WTC11 (cell line): Measurements from ENCODE around the gene GRAP2. TPM values are rescaled to one million over a fixed set of nuclear protein-coding genes. Genes with fewer than 3 reads are reported as not detected.

ENCODE experiments used
- ATAC-seq: fragments of 200-7000 bp; cut with Tn5 transposase; 2 replicates; pipeline ENCODE4 v1.10.0; 2021; ENCODE audit warnings: mild to moderate bottlenecking, moderate library complexity
- CTCF ChIA-PET: fragments of 300-600 bp; sonication (Branson Sonifier 250); formaldehyde crosslinking; loops from one replicate; lab custom pipeline; 2021; ENCODE audit warnings: antibody characterized with exemption; lab: Charles Lee
- POLR2A ChIA-PET: fragments of 350-600 bp; sonication (Branson Sonifier 250); formaldehyde crosslinking; loops from one replicate; lab custom pipeline; 2021; ENCODE audit warnings: antibody characterized with exemption; lab: Charles Lee
- DNase-seq: peaks from one replicate; pipeline ENCODE4 v3.0.0; 2021; ENCODE audit warnings: low spot score
- H3K27ac Mint-ChIP-seq: 2 replicates; pipeline ENCODE4 v1.8.0; 2021; ENCODE audit warnings: mixed read lengths
- H3K27me3 Mint-ChIP-seq: 2 replicates; pipeline ENCODE4 v1.8.0; 2021; ENCODE audit warnings: low read depth, mild to moderate bottlenecking, moderate library complexity, mixed read lengths
- H3K36me3 Mint-ChIP-seq: 2 replicates; pipeline ENCODE4 v1.8.0; 2021; ENCODE audit warnings: mixed read lengths
- H3K4me1 Mint-ChIP-seq: 2 replicates; pipeline ENCODE4 v1.8.0; 2022; ENCODE audit warnings: mixed read lengths
- H3K4me3 Mint-ChIP-seq: 2 replicates; pipeline ENCODE4 v1.8.0; 2021; ENCODE audit warnings: mild to moderate bottlenecking, moderate library complexity, mixed read lengths
- H3K9me3 Mint-ChIP-seq: 2 replicates; pipeline ENCODE4 v1.8.0; 2021; ENCODE audit warnings: mixed read lengths
- ELF4 ChIP-seq: sonication (generic); formaldehyde crosslinking; IDR thresholded peaks from 2 replicates; pipeline ENCODE4 v1.8.1; 2022; ENCODE audit warnings: low read depth, mild to moderate bottlenecking, moderate library complexity, missing genetic modification reagents
- ESRRA ChIP-seq: sonication (generic); formaldehyde crosslinking; IDR thresholded peaks from 2 replicates; pipeline ENCODE4 v1.8.1; 2022; ENCODE audit warnings: mild to moderate bottlenecking, missing genetic modification reagents, borderline replicate concordance
- ETV6 ChIP-seq: sonication (generic); formaldehyde crosslinking; IDR thresholded peaks from 2 replicates; pipeline ENCODE4 v1.8.1; 2022; ENCODE audit warnings: mild to moderate bottlenecking, missing genetic modification reagents
- FOXK1 ChIP-seq: sonication (generic); formaldehyde crosslinking; IDR thresholded peaks from 2 replicates; pipeline ENCODE4 v1.8.0; 2022; ENCODE audit warnings: mild to moderate bottlenecking, moderate library complexity, missing genetic modification reagents
- FOXP1 ChIP-seq: sonication (generic); formaldehyde crosslinking; IDR thresholded peaks from 2 replicates; pipeline ENCODE4 v1.8.0; 2022; ENCODE audit warnings: missing genetic modification reagents, mild to moderate bottlenecking, moderate library complexity, borderline replicate concordance
- GABPB1 ChIP-seq: sonication (generic); formaldehyde crosslinking; IDR thresholded peaks from 2 replicates; pipeline ENCODE4 v1.8.1; 2023; ENCODE audit warnings: mild to moderate bottlenecking, missing genetic modification reagents
- GRHL2 ChIP-seq: fragments of 250-450 bp; sonication (Bioruptor Pico); IDR thresholded peaks from 2 replicates; pipeline ENCODE4 v1.8.0; 2022; ENCODE audit warnings: mild to moderate bottlenecking, moderate library complexity; ENCODE audit not compliant: insufficient replicate concordance, severe bottlenecking
- GTF2I ChIP-seq: fragments of 250-450 bp; sonication (Bioruptor Pico); conservative IDR thresholded peaks from 2 replicates; pipeline ENCODE4 v1.4.0; 2021; ENCODE audit warnings: mild to moderate bottlenecking
- HMGA2 ChIP-seq: fragments of 250-450 bp; sonication (Bioruptor Pico); IDR thresholded peaks from 2 replicates; pipeline ENCODE4 v1.4.0; 2021; ENCODE audit warnings: mild to moderate bottlenecking, moderate library complexity
- JAZF1 ChIP-seq: fragments of 250-450 bp; sonication (Bioruptor Pico); IDR thresholded peaks from 2 replicates; pipeline ENCODE4 v1.9.0; 2021; ENCODE audit warnings: moderate library complexity, mild to moderate bottlenecking, inconsistent platforms
- JUN ChIP-seq: sonication (generic); formaldehyde crosslinking; IDR thresholded peaks from 2 replicates; pipeline ENCODE4 v1.8.0; 2023; ENCODE audit warnings: mild to moderate bottlenecking, missing genetic modification reagents
- NR2C2 ChIP-seq: sonication (generic); formaldehyde crosslinking; IDR thresholded peaks from 2 replicates; pipeline ENCODE4 v1.8.0; 2022; ENCODE audit warnings: mild to moderate bottlenecking, missing genetic modification reagents
- OVOL2 ChIP-seq: fragments of 250-450 bp; sonication (Bioruptor Pico); IDR thresholded peaks from 2 replicates; pipeline ENCODE4 v1.9.0; 2021; ENCODE audit warnings: mild to moderate bottlenecking, borderline replicate concordance
- RORB ChIP-seq: fragments of 250-450 bp; sonication (Bioruptor Pico); IDR thresholded peaks from 2 replicates; pipeline ENCODE4 v1.9.0; 2021; ENCODE audit warnings: mild to moderate bottlenecking
- SMAD3 ChIP-seq: sonication (generic); formaldehyde crosslinking; IDR thresholded peaks from 2 replicates; pipeline ENCODE4 v1.8.0; 2022; ENCODE audit warnings: missing genetic modification reagents, mild to moderate bottlenecking, borderline replicate concordance
- SOX15 ChIP-seq: fragments of 250-450 bp; sonication (Bioruptor Pico); IDR thresholded peaks from 2 replicates; pipeline ENCODE4 v1.9.0; 2021; ENCODE audit warnings: mild to moderate bottlenecking
- STAT6 ChIP-seq: sonication (generic); formaldehyde crosslinking; conservative IDR thresholded peaks from 2 replicates; pipeline ENCODE4 v1.8.1; 2023; ENCODE audit warnings: mild to moderate bottlenecking, low read depth, missing genetic modification reagents, moderate library complexity
- USF2 ChIP-seq: sonication (generic); formaldehyde crosslinking; IDR thresholded peaks from 2 replicates; pipeline ENCODE4 v1.8.1; 2023; ENCODE audit warnings: mild to moderate bottlenecking, missing genetic modification reagents, moderate library complexity
- ZBTB43 ChIP-seq: sonication (generic); formaldehyde crosslinking; IDR thresholded peaks from 2 replicates; pipeline ENCODE4 v1.8.1; 2023; ENCODE audit warnings: mild to moderate bottlenecking, missing genetic modification reagents
- ZMAT4 ChIP-seq: fragments of 250-450 bp; sonication (Bioruptor Pico); IDR thresholded peaks from 2 replicates; pipeline ENCODE4 v1.9.0; 2021; ENCODE audit warnings: mild to moderate bottlenecking
- ZNF138 ChIP-seq: sonication (generic); formaldehyde crosslinking; conservative IDR thresholded peaks from 2 replicates; pipeline ENCODE4 v1.8.1; 2022; ENCODE audit warnings: mild to moderate bottlenecking, moderate library complexity, missing genetic modification reagents
- ZNF317 ChIP-seq: sonication (generic); formaldehyde crosslinking; IDR thresholded peaks from 2 replicates; pipeline ENCODE4 v1.8.1; 2023; ENCODE audit warnings: low read depth, mild to moderate bottlenecking, moderate library complexity, missing genetic modification reagents, borderline replicate concordance
- ZSCAN18 ChIP-seq: fragments of 250-450 bp; sonication (Bioruptor Pico); IDR thresholded peaks from 2 replicates; pipeline ENCODE4 v2.1.2; 2022; ENCODE audit warnings: mild to moderate bottlenecking, moderate library complexity
- total RNA-seq: library from RNA; stranded (reverse); gene quantifications from 3 replicates; pipeline ENCODE4 v1.2.3, GENCODE V29; 2021
- TF ChIP-seq, protein P1 (sequence below): fragments of 250-450 bp; sonication (Bioruptor Pico); IDR thresholded peaks from 2 replicates; pipeline ENCODE4 v1.9.0; 2021; ENCODE audit warnings: moderate library complexity, mild to moderate bottlenecking, inconsistent platforms, borderline replicate concordance
- TF ChIP-seq, protein P2 (sequence below): sonication (generic); formaldehyde crosslinking; IDR thresholded peaks from 2 replicates; pipeline ENCODE4 v1.8.0; 2022; ENCODE audit warnings: mild to moderate bottlenecking, missing genetic modification reagents

The GRAP2 gene
- total RNA-seq, 1 experiment from 2014 or later, result 0.33 TPM

DNA sequence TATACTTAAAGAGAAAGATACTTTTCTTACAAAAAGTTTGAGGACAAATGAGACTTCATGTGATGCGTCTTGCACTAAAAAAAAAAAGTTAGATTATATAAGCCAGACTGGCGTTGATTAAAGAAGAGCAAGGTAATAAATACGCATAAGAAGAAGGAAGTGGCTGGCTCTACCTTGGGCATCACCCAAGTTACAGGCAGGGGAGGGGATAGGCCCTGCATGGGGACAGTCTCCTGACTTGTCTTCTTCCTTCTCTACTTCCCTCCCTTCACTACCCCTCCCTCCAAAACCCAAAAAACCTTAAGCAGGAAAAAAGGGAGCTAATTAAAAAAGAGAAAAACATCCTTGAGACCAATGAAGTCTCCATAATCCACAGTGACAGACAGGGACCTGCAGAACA is 37.0 kb downstream of the GRAP2 start (continued):
- no peak for TF ChIP-seq ZBTB43 (CRISPR knock-in tag)
- no peak for TF ChIP-seq GABPB1
- TF ChIP-seq ESRRA, result no peak
- no peak for TF ChIP-seq SMAD3 (CRISPR knock-in tag)

- no peak for ATAC-seq
- no peaks in the 10 kb centered on the region for H3K36me3 Mint-ChIP-seq
Observed at GRCh38 chr22:39938509-39939111, 37.7 kb downstream of the GRAP2 start.

GRCh38 chr22:39939830-39940229 is 38.9 kb downstream of the GRAP2 start:
- Mint-ChIP-seq H3K4me3 (no peak overlapping the region), H3K36me3 (no peaks in the 10 kb centered on the region), H3K27ac (no peak overlapping the region), H3K4me1 (peaks cover 84% of the 10 kb centered on the region), H3K9me3 (no peaks in the 10 kb centered on the region), H3K27me3 (no peaks in the 10 kb centered on the region; the same call in 1 of the 2 replicates)
- ChIA-PET CTCF (interaction anchor here (3.7 kb wide), 1 partner anchor 84 kb away, joined by 16 read pairs; no protein-coding TSS in a partner anchor), POLR2A (no interaction called here)
- DNase-seq, result no peak
- ATAC-seq, result no peak
- TF ChIP-seq, protein P1, sequence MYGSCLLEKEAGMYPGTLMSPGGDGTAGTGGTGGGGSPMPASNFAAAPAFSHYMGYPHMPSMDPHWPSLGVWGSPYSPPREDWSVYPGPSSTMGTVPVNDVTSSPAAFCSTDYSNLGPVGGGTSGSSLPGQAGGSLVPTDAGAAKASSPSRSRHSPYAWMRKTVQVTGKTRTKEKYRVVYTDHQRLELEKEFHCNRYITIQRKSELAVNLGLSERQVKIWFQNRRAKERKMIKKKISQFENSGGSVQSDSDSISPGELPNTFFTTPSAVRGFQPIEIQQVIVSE, result no peak
- no peak for TF ChIP-seq ZNF317
- no peak for TF ChIP-seq ZNF138 (CRISPR knock-in tag)
- TF ChIP-seq GRHL2 (CRISPR knock-in tag), result no peak
- TF ChIP-seq ETV6 (CRISPR knock-in tag), result no peak
- TF ChIP-seq STAT6, result no peak

More at GRCh38 chr22:39938509-39939111, 37.7 kb downstream of the GRAP2 start:
- H3K9me3 Mint-ChIP-seq, result no peaks in the 10 kb centered on the region
- H3K27ac Mint-ChIP-seq, result no peak overlapping the region; the same call in 1 of the 2 replicates
- H3K4me3 Mint-ChIP-seq, result no peak overlapping the region
- peaks cover 84% of the 10 kb centered on the region for H3K4me1 Mint-ChIP-seq
- H3K27me3 Mint-ChIP-seq, result no peaks in the 10 kb centered on the region; the same call in 1 of the 2 replicates
- no peak for DNase-seq
- TF ChIP-seq USF2 (no peak), ZNF317 (no peak), GTF2I (no peak), FOXK1 (CRISPR knock-in tag) (no peak), JAZF1 (CRISPR knock-in tag) (no peak), ZMAT4 (CRISPR knock-in tag) (no peak), NR2C2 (CRISPR knock-in tag) (no peak), GABPB1 (no peak), RORB (CRISPR knock-in tag) (no peak), JUN (CRISPR knock-in tag) (no peak), ZSCAN18 (CRISPR knock-in tag) (no peak), FOXP1 (CRISPR knock-in tag) (no peak), OVOL2 (CRISPR knock-in tag) (no peak), HMGA2 (CRISPR knock-in tag) (no peak), ELF4 (no peak), SOX15 (CRISPR knock-in tag) (no peak), GRHL2 (CRISPR knock-in tag) (no peak)
- TF ChIP-seq, protein P2, sequence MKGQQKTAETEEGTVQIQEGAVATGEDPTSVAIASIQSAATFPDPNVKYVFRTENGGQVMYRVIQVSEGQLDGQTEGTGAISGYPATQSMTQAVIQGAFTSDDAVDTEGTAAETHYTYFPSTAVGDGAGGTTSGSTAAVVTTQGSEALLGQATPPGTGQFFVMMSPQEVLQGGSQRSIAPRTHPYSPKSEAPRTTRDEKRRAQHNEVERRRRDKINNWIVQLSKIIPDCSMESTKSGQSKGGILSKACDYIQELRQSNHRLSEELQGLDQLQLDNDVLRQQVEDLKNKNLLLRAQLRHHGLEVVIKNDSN (CRISPR knock-in tag), result no peak
- TF ChIP-seq, all 79 proteins: peak for 0
- ChIA-PET POLR2A (interaction anchor here (0.6 kb wide), 1 partner anchor 399 kb away, joined by 6 read pairs; no protein-coding TSS in a partner anchor), CTCF (interaction anchor here (0.9 to 3.7 kb wide), 2 partner anchors 61 to 85 kb away, joined by 3 to 16 read pairs; no protein-coding TSS in a partner anchor)
